ENCODE measurements around the gene NLE1. TPM values are rescaled to one million over a fixed set of nuclear protein-coding genes. Genes with fewer than 3 reads are reported as not detected.
"Not testable (repeated sequence)": the region's sequence is repeated elsewhere in the genome, so short reads cannot be mapped to it uniquely, and the experiment has no call there.

Gene NLE1
- total and polyA plus RNA-seq, 2 donors (not counting 1 experiment from before 2014, with no cell fraction given) = 16.5 to 17.5 TPM

DNA sequence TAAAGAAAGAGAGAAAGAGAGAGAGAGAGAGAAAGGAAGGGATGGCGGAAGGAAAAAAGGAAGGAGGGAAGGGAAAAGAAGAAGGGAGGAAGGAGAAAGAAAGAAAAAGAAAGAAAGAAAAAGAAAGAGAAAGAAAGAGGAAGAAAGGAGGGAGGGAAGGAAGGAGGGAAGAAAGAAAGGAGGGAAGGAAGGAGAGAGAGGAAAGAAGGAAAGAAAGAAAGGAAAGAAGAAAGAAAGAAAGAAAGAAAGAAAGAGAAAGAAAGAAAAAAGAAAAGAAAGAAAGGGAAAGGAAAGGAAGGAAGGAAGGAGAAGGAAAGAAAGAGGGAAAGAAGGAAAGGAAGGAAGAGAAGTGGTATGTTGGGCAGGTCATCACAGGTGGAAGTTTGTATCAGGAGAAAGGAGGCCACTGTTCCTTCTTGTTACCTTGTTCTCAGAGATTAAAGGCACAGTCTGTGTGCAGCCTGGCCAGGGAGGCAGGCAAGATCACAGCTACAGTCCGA, 32.8 kb upstream of the NLE1 start:
- Histone ChIP-seq H3K4me2 (replicated peaks; ENCODE audit: low read depth, low read length, poor library complexity, severe bottlenecking) (no peak overlapping the region), H3K9me3 (ENCODE audit: control extremely low read depth in 1 of 3, control insufficient read depth in 2 of 3, insufficient read depth in 1 of 3, low read length in 2 of 3) (no peaks in the 10 kb centered on the region), H4K20me1 (ENCODE audit: control insufficient read depth, insufficient read depth, low read length, poor library complexity, severe bottlenecking) (no peaks in the 10 kb centered on the region), H3K79me2 (ENCODE audit: control insufficient read depth, insufficient read depth, low read length) (no peaks in the 10 kb centered on the region), H3K4me1 (ENCODE audit: control insufficient read depth in 2 of 2, insufficient read depth in 2 of 2, low read length in 2 of 2) (no peaks in the 10 kb centered on the region), H3K36me3 (replicated peaks in 1 of 2; ENCODE audit: control extremely low read depth in 1 of 2, control insufficient read depth in 1 of 2, extremely low read depth in 1 of 2, insufficient read depth in 2 of 2, low read length in 1 of 2) (no peaks in the 10 kb centered on the region), H3K9ac (ENCODE audit: low read length) (no peak overlapping the region), H3K4me3 (ENCODE audit: control extremely low read depth in 1 of 5, extremely low read depth in 1 of 5, insufficient read depth in 1 of 5, low read depth in 2 of 5, low read length in 4 of 5) (no peak overlapping the region), H3K27ac (ENCODE audit: low read length in 2 of 2) (no peak overlapping the region), H2AFZ (ENCODE audit: insufficient read depth, low read depth, low read length, poor library complexity, severe bottlenecking) (no peak overlapping the region), H3K27me3 (replicated peaks in 1 of 4; ENCODE audit: control extremely low read depth in 1 of 4, control insufficient read depth in 3 of 4, insufficient read depth in 4 of 4, low read length in 3 of 4) (peaks cover 0 to 6% (median 0%) of the 10 kb centered on the region in 4 experiments)
- TF ChIP-seq EZH2 (IDR thresholded peaks at IDR 0.05; ENCODE audit: borderline replicate concordance, insufficient read depth, low read depth, low read length, poor library complexity, severe bottlenecking) = no peak
- TF ChIP-seq CTCF (IDR thresholded peaks at IDR 0.05) = peak; percentile 8
- H3K27ac Mint-ChIP-seq = no peak overlapping the region
- DNase-seq (no peak), ATAC-seq (ENCODE audit: low read depth) (no peak)
- ChIA-PET CTCF (no interaction called here), POLR2A (no interaction called here)
- H3K4me1 Mint-ChIP-seq = no peaks in the 10 kb centered on the region
- intact Hi-C loops (cut with micrococcal nuclease) = no loop called here
- H3K27me3 Mint-ChIP-seq = peaks cover 22% of the 10 kb centered on the region
- H3K9me3 Mint-ChIP-seq (ENCODE audit: insufficient read depth) = no peaks in the 10 kb centered on the region
- no peak overlapping the region for H3K4me3 Mint-ChIP-seq
- WGBS (ENCODE audit: insufficient coverage) = 92% methylated on average over 2 of the region's 2 CpGs

DNA sequence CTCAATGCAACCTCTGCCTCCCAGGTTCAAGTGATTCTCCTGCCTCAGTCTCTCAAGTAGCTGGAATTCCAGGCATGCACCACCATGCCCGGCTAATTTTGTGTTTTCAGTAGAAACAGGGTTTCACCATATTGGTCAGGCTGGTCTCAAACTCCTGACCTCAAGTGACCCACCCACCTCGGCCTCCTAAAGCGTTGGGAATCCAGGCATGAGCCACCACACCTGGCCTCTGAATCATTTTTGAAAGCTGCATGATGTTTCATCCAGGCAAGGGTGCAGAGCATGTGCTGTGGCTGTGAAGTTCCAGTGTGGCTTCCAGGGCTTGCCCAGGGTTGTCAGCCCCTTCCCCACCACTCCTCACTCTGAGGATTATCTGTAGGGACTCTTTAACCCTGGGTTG, 30.2 kb upstream of the NLE1 start:
- not testable (repeated sequence) for H3K4me1 ChIP-seq (ENCODE audit: control insufficient read depth in 2 of 2, insufficient read depth in 2 of 2, low read length in 2 of 2); H3K27ac Mint-ChIP-seq
- CTCF ChIA-PET = interaction anchor here (1.0 to 1.3 kb wide), 3 partner anchors 361 to 575 kb away, joined by 3 to 5 read pairs (median 3); no protein-coding TSS in a partner anchor

More for the DNA sequence above, 30.2 kb upstream of the NLE1 start:
- H2AFZ ChIP-seq (ENCODE audit: insufficient read depth, low read depth, low read length, poor library complexity, severe bottlenecking); H3K27ac ChIP-seq (ENCODE audit: low read length in 2 of 2); H3K9ac ChIP-seq (ENCODE audit: low read length); ATAC-seq (ENCODE audit: low read depth); H3K4me2 ChIP-seq (replicated peaks; ENCODE audit: low read depth, low read length, poor library complexity, severe bottlenecking); H3K79me2 ChIP-seq (ENCODE audit: control insufficient read depth, insufficient read depth, low read length); H3K4me1 Mint-ChIP-seq; H3K9me3 Mint-ChIP-seq (ENCODE audit: insufficient read depth); intact Hi-C loops (cut with micrococcal nuclease); H3K4me3 Mint-ChIP-seq; DNase-seq; H3K9me3 ChIP-seq (ENCODE audit: control extremely low read depth in 1 of 3, control insufficient read depth in 2 of 3, insufficient read depth in 1 of 3, low read length in 2 of 3); H4K20me1 ChIP-seq (ENCODE audit: control insufficient read depth, insufficient read depth, low read length, poor library complexity, severe bottlenecking); H3K36me3 ChIP-seq (replicated peaks in 1 of 2; ENCODE audit: control extremely low read depth in 1 of 2, control insufficient read depth in 1 of 2, extremely low read depth in 1 of 2, insufficient read depth in 2 of 2, low read length in 1 of 2); H3K4me3 ChIP-seq (ENCODE audit: control extremely low read depth in 1 of 5, extremely low read depth in 1 of 5, insufficient read depth in 1 of 5, low read depth in 2 of 5, low read length in 4 of 5); H3K27me3 ChIP-seq (replicated peaks in 1 of 4; ENCODE audit: control extremely low read depth in 1 of 4, control insufficient read depth in 3 of 4, insufficient read depth in 4 of 4, low read length in 3 of 4): not testable (repeated sequence)
- POLR2A ChIA-PET = interaction anchor here (0.6 kb wide), 1 partner anchor 162 kb away, joined by 5 read pairs; no protein-coding TSS in a partner anchor
- WGBS (ENCODE audit: insufficient coverage) = 93% methylated on average over 2 of the region's 3 CpGs
- H3K27me3 Mint-ChIP-seq = peaks cover 22% of the 10 kb centered on the region

All from B cell (primary cell).